NCI-H1436 treated with DMSO at 0.1 percent for 48 hours (cell line): ENCODE data around the gene SDK2.
"Not testable (repeated sequence)": the region's sequence is repeated elsewhere in the genome, so short reads cannot be mapped to it uniquely, and the experiment has no call there.

ENCODE experiments used
- DNase-seq: peaks from one replicate; lab custom pipeline; 2025; lab: John Stamatoyannopoulos, UW

Gene SDK2

GRCh38 chr17:73390221-73390620 is 254.0 kb downstream of the SDK2 start:
- no peak for DNase-seq

DNA sequence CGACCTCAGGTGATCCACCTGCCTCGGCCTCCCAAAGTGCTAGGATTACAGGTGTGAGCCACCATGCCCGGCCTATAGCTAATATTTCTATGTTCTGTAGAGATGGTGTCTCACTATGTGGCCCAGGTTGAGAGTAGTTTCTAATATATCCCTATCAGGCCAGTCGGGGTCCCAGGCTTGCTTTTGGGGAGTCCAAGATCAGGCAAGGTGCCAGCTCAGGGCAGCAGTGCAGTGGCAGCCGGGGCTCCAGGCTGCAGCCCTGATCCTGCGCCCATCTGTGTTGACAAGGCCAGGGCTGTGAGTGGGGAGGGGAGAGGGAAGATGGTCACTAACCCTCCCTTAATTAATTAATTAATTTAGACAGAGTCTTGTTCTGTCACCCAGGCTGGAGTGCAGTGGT is 254.8 kb downstream of the SDK2 start:
- DNase-seq: no peak

DNA sequence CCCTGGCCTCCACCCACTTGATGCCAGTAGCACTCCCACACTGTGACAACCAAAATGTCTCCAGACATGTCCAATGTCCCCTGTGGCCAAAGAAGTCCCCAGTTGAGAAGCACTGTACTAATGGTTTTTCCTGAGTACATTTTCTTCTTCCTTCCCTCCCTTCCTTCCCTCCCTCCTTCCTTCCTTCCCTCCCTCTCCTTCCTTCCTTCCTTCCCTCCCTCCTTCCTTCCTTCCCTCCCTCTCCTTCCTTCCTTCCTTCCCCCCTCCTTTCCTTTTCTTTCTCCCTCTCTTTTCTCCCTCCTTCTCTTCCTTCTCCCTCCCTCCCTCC is 255.7 kb downstream of the SDK2 start:
- no peak for DNase-seq

- DNase-seq: no peak
Observed at GRCh38 chr17:73387746-73388577, 256.3 kb downstream of the SDK2 start.

GRCh38 chr17:73386561-73386960 is 257.7 kb downstream of the SDK2 start:
- DNase-seq: no peak

DNA sequence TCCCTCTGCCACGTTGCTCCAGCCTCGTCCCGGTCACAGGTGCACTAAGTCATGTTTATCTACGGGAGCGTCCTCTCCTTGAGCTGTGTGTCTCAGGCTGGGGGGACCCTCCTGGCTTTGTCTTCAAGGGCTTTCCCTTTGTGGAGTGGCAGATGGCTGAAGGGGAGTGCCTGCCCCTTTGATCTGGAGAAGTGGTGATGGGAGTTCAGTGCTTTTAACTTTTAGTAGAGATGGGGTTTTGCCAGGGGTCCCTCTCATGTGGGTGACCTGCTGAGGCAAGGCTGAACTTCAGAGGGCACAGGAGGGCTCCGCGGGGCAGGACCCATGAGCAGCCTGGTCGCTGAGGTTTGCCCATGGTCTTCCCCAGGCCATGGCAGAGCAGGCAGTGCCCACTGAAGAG is 259.3 kb downstream of the SDK2 start:
- no peak for DNase-seq

DNA sequence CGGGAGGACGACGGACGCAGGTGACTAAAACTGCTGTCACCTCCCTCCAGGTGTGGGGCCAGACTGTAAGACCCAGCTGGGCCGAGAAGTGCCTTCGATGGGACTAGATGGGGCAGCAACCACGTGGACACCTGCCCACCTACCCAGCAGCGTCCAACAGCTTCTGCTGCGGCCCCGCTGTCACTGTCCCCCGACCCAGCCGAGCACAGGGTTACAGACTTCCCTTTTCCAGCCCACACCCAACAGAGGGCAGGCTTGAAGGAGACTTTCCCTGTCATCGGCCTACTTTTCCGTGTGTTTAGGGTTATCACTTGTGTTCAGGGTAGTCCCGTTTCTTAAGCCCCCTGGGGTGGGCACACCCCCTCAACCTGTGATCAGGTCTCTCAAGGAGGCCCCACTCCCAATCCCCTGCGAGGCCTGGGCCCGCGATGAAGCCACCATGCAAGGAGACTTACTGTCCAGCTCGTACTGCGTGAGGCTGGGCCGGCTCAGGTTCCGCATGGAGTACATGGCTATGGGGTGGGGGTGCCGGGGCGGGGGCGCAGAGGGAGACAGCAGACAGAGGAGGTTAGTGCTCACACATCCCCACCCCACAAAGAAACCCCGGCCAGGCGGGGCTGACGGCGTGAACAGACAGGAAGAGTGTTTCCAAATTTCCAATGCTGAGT is 263.7 kb downstream of the SDK2 start:
- no peak for DNase-seq

DNA sequence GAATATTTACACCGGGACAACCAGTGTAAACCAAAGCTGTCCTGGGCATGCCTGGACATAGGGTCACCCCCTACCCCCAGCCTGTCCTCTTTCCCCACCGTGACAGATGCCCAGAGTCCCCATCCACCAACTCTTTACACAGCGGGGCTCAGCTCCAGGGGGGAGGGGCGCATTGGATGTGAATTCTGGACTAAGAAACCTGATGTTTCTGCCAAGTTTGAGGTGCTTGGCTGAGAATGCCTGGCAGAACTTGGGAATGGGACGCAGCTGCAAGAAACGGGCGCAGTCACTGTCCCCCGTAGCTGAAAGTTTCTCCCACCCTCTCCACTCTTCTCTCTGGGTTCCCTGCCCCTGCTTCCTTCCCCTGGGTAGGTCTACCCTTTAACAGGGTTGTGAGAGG is 264.4 kb downstream of the SDK2 start:
- DNase-seq: no peak

- DNase-seq: no peak
Observed at GRCh38 chr17:73378974-73379470, 265.2 kb downstream of the SDK2 start.

GRCh38 chr17:73376636-73377035 is 267.6 kb downstream of the SDK2 start:
- no peak for DNase-seq

- no peak for DNase-seq
Observed at GRCh38 chr17:73376152-73376551, 268.1 kb downstream of the SDK2 start.

DNA sequence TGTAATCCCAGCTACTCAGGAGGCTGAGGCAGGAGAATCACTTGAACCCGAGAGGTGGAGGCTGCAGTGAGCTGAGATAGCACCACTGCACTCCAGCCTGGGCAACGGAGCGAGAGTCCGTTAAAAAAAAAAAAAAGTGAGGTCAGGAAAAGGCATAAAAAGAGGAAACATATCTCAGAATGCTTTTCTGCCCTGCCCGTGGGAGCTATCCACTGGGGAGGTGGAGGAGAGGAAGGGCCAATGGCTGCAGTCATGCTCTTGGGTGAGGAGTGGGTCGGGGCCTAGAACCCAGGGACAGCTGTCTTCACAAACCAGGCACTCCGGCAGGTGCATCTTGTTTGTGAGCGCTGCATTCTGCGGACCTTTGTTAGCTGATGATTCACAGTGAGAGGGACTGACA is 272.4 kb downstream of the SDK2 start:
- no peak for DNase-seq

GRCh38 chr17:73371285-73371684 is 273.0 kb downstream of the SDK2 start:
- no peak for DNase-seq

GRCh38 chr17:73369817-73370490 is 274.3 kb downstream of the SDK2 start:
- DNase-seq: not testable (repeated sequence)

DNA sequence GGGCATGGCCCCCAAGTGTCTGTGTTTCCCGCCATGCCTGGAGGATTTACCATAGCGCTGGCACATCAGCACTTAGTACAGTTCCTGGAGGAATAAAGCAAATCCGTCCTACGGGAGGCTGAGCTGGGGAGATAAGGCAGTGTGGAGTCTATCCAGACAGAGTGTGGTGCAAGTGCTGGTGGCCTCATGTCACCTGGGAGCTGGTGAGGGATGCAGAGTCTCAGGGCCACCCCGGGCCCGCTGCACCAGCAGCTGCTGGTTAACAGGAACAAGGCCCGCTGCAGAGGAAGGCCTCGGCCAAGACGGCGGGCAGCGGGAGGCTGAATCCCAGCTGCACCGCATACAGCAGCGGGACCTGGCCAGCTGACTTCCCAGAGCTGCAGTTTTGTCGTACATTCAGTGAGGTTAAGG is 275.1 kb downstream of the SDK2 start:
- no peak for DNase-seq

GRCh38 chr17:73368085-73368631 is 276.1 kb downstream of the SDK2 start:
- no peak for DNase-seq

- no peak for DNase-seq
Observed at GRCh38 chr17:73365906-73366623, 278.2 kb downstream of the SDK2 start.

DNA sequence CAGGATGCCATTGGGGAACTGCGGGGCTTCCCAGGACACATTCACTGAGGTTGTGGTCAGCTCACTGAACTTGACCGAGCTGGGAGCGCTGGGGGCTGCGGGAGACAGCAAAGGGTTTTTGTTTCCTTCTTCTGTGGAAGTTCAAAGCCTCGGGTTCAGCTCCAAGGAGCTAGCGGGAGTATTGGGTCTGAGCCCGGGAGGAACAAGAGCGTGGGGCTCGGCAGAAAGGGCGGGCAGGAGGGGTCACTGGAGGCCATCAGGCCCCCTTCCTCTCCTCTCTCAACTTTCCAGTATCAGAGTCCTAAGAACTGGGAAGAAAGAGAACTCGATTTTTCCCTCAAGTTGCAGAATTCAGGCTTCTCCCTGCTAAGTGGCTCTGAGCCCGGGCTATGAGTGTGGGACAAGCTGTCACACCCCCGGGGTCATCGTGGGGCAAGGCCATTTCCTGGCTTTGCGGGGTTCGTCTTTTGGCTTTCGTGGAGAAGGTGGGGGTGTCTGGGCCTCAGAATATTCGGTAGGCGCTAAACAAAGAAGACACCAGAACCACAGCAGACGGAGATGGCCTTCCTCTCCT is 278.9 kb downstream of the SDK2 start:
- DNase-seq: no peak

GRCh38 chr17:73364155-73364522 is 280.1 kb downstream of the SDK2 start:
- no peak for DNase-seq

DNA sequence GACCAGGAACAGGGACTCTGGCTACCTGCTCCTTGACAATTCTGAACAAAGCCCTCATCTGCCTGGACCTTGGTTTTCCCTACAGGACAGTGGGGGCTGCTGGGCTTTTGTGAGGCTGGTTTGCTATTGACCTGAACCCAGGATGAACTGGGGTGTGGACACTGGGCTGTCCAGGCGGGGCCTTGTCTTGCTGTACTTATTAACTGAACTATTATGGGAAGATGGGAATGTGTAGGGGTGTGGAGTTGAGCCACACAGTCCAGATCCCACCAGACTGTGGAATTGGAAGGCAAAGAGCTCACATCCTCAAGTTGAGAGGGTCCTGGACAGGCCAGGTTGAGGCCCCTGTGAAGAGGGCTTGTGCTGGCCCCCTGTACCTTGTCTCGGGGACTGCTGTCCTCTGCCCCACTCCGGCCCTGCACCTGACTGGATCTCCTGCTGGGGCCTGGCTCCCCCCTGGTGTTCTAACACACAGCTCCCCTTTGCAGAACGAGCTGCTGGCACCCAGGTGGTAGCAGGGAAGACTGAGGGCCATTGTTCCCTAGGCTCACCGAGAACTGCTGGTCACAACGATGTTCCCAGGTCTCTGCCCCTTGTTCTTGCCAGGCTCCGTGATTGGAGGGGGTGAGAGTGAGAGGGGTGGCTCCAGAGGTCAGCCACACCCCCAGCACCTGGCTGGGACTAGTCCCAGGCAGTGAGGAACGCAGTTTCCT is 280.6 kb downstream of the SDK2 start:
- no peak for DNase-seq

DNA sequence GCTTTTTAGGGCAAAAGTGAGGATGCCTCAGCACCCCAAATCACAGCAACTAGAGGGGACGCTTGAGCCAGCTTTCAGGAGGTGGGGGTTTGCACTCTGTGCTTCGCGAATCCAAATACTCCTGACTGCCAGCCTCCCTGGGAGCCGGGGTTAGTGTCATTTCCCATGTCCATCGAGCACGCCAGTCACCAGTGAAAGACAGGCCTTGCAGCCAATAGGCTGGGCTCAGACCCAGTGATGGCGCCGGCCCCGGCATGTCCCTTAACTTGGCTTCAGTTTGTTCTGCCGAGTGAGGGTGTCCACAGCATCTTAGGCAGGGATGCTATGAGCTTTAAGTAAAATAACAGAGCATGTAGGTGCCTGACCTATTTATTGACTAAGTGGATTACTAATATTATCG is 281.5 kb downstream of the SDK2 start:
- DNase-seq: no peak
